ENCODE measurements around the gene LGR4. TPM values are rescaled to one million over a fixed set of nuclear protein-coding genes. Genes with fewer than 3 reads are reported as not detected.

The LGR4 gene
- total and polyA plus RNA-seq, 9 of the 15 experiments (the other 6 are each of a cell fraction or from before 2014, with no cell fraction given) = 0.94 to 10.1 (median 5.8) TPM

- Histone ChIP-seq H3K9ac (ENCODE audit: insufficient read depth in 1 of 2, low read depth in 2 of 2, low read length in 2 of 2) (peak overlapping the region in 1 of 2 experiments; percentile 47; a peak in 1 of 4 replicates), H3K79me2 (ENCODE audit: control insufficient read depth, insufficient read depth, low read length) (no peaks in the 10 kb centered on the region), H3K4me1 (replicated peaks in 1 of 2; ENCODE audit: control insufficient read depth in 2 of 2, insufficient read depth in 2 of 2, low read length in 2 of 2) (peaks cover 5 to 8% of the 10 kb centered on the region in 2 experiments; a peak in 3 of 5 replicates), H3K27ac (ENCODE audit: extremely low read depth, low read depth, low read length) (no peak overlapping the region), H3K9me3 (replicated peaks; ENCODE audit: control insufficient read depth, insufficient read depth, low read depth, low read length) (no peaks in the 10 kb centered on the region), H2AFZ (ENCODE audit: low read depth, low read length) (no peak overlapping the region), H3K27me3 (ENCODE audit: control insufficient read depth in 2 of 2, insufficient read depth in 2 of 2, low read length in 2 of 2) (no peaks in the 10 kb centered on the region), H4K20me1 (replicated peaks; ENCODE audit: control insufficient read depth, insufficient read depth, low read length) (no peaks in the 10 kb centered on the region), H3K4me3 (no peak overlapping the region), H3K9me1 (ENCODE audit: control insufficient read depth, insufficient read depth, low read length) (no peaks in the 10 kb centered on the region), H3K36me3 (ENCODE audit: control insufficient read depth, insufficient read depth, low read length) (no peaks in the 10 kb centered on the region), H3K4me2 (ENCODE audit: insufficient read depth, low read length) (no peak overlapping the region)
- POLR2A ChIA-PET = interaction anchor here (0.6 to 1.2 kb wide), 2 partner anchors 33 to 43 kb away, joined by 3 read pairs; no protein-coding TSS in a partner anchor
- 16% methylated on average over 5 of the region's 5 CpGs for WGBS (ENCODE audit: insufficient coverage, low coverage, missing lambda C conversion rate)
- no peak for FAIRE-seq
- TF ChIP-seq ZEB2 (IDR thresholded peaks at IDR 0.05) = no peak
- no peak for DNase-seq (ENCODE audit: extremely low read depth in 1 of 4, low spot score in 3 of 4)
- in situ Hi-C loops (cut with MboI) (no loop called here), intact Hi-C loops (cut with micrococcal nuclease) (no loop called here)
- peak; percentile 37 for ATAC-seq
- no TSS peak for BruUV-seq (replicated peaks)
- CTCF ChIA-PET (ENCODE audit: low intra/inter-chr PET ratio) = no interaction called here
Measured at GRCh38 chr11:27429761-27430393, 42.7 kb downstream of the LGR4 start.

- H3K36me3 ChIP-seq (ENCODE audit: control insufficient read depth, insufficient read depth, low read length) = no peaks in the 10 kb centered on the region
- FAIRE-seq = no peak
- no peak overlapping the region for H3K9ac ChIP-seq (ENCODE audit: insufficient read depth in 1 of 2, low read depth in 2 of 2, low read length in 2 of 2)
- no peak overlapping the region for H3K27ac ChIP-seq (ENCODE audit: extremely low read depth, low read depth, low read length)
- H3K4me1 ChIP-seq (replicated peaks in 1 of 2; ENCODE audit: control insufficient read depth in 2 of 2, insufficient read depth in 2 of 2, low read length in 2 of 2) = peaks cover 5 to 11% of the 10 kb centered on the region in 2 experiments; a peak in 3 of 5 replicates
- BruUV-seq (replicated peaks) = no TSS peak
- ATAC-seq = no peak
- H3K9me1 ChIP-seq (ENCODE audit: control insufficient read depth, insufficient read depth, low read length) = no peaks in the 10 kb centered on the region
- TF ChIP-seq ZNF695 (CRISPR knock-in tag; IDR thresholded peaks at IDR 0.05) (no peak), RBM14 (IDR thresholded peaks at IDR 0.05; ENCODE audit: borderline replicate concordance, insufficient read depth, low read depth, low read length) (no peak), POLR2H (tag; IDR thresholded peaks at IDR 0.05; ENCODE audit: low read depth) (no peak), ZNF282 (CRISPR knock-in tag; IDR thresholded peaks at IDR 0.05) (no peak)
- no peak for DNase-seq (ENCODE audit: extremely low read depth in 1 of 4, low spot score in 3 of 4)
- WGBS (ENCODE audit: insufficient coverage, low coverage, missing lambda C conversion rate) = 63% methylated on average over 7 of the region's 7 CpGs
- ChIA-PET POLR2A (interaction anchor here (0.8 to 1.4 kb wide), 2 partner anchors 11 to 21 kb away, joined by 3 to 4 read pairs; no protein-coding TSS in a partner anchor), CTCF (ENCODE audit: low intra/inter-chr PET ratio) (no interaction called here)
- intact Hi-C loops (cut with micrococcal nuclease) (no loop called here), in situ Hi-C loops (cut with MboI) (no loop called here)
- no peaks in the 10 kb centered on the region for H3K27me3 ChIP-seq (ENCODE audit: control insufficient read depth in 2 of 2, insufficient read depth in 2 of 2, low read length in 2 of 2)
- no peak overlapping the region for H3K4me3 ChIP-seq
- H3K79me2 ChIP-seq (ENCODE audit: control insufficient read depth, insufficient read depth, low read length) = peaks cover 6% of the 10 kb centered on the region; the same call in 1 of the 3 replicates
- no peak overlapping the region for H3K4me2 ChIP-seq (ENCODE audit: insufficient read depth, low read length)
- no peak overlapping the region for H2AFZ ChIP-seq (ENCODE audit: low read depth, low read length)
- no peaks in the 10 kb centered on the region for H4K20me1 ChIP-seq (replicated peaks; ENCODE audit: control insufficient read depth, insufficient read depth, low read length)
- no peaks in the 10 kb centered on the region for H3K9me3 ChIP-seq (replicated peaks; ENCODE audit: control insufficient read depth, insufficient read depth, low read depth, low read length)
Measured at GRCh38 chr11:27427183-27427980, 45.2 kb downstream of the LGR4 start.
